Stimulated activated memory B cell treated with anti-CD40 and anti-IgM and Interleukin-4, amounts not matched to agents 10 μg/mL and 1 μg/mL and 100 μg/mL, for 72 hours (primary cell): Measurements from ENCODE around the gene NRDE2.
A peak's percentile ranks its signal among the peaks of the same experiment; 100 is the strongest.

Source experiments
- ATAC-seq: fragments of 150-1000 bp; cut with Tn5 transposase; 2 replicates; pipeline ENCODE4 v1.10.0; 2021
- H3K27ac Mint-ChIP-seq: one replicate; pipeline ENCODE4 v1.8.0; 2022; ENCODE audit warnings: mild to moderate bottlenecking, mixed read lengths
- H3K27me3 Mint-ChIP-seq: one replicate; pipeline ENCODE4 v1.8.0; 2022; ENCODE audit warnings: mixed read lengths
- H3K36me3 Mint-ChIP-seq: one replicate; pipeline ENCODE4 v1.8.0; 2022; ENCODE audit warnings: mixed read lengths
- H3K4me1 Mint-ChIP-seq: one replicate; pipeline ENCODE4 v1.8.0; 2022; ENCODE audit warnings: mixed read lengths
- H3K4me3 Mint-ChIP-seq: one replicate; pipeline ENCODE4 v1.8.0; 2022; ENCODE audit warnings: mild to moderate bottlenecking, moderate library complexity, mixed read lengths
- H3K9me3 Mint-ChIP-seq: one replicate; pipeline ENCODE4 v1.8.0; 2022; ENCODE audit warnings: mixed read lengths

The NRDE2 gene

GRCh38 chr14:90319634-90320541, 11.9 kb downstream of the NRDE2 start:
- H3K27me3 Mint-ChIP-seq: no peaks in the 10 kb centered on the region
- H3K4me1 Mint-ChIP-seq: peaks cover 19% of the 10 kb centered on the region
- H3K9me3 Mint-ChIP-seq: no peaks in the 10 kb centered on the region
- peaks cover 53% of the 10 kb centered on the region for H3K36me3 Mint-ChIP-seq
- H3K27ac Mint-ChIP-seq: no peak overlapping the region
- H3K4me3 Mint-ChIP-seq: no peak overlapping the region
- no peak for ATAC-seq

- Mint-ChIP-seq H3K27ac (no peak overlapping the region), H3K27me3 (no peaks in the 10 kb centered on the region), H3K36me3 (peaks cover 48% of the 10 kb centered on the region), H3K9me3 (no peaks in the 10 kb centered on the region), H3K4me3 (no peak overlapping the region), H3K4me1 (peaks cover 18% of the 10 kb centered on the region)
- no peak for ATAC-seq
These were observed 12.6 kb downstream of the NRDE2 start for GRCh38 chr14:90319173-90319572.

GRCh38 chr14:90318016-90318415, 13.7 kb downstream of the NRDE2 start:
- Mint-ChIP-seq H3K27ac (no peak overlapping the region), H3K27me3 (no peaks in the 10 kb centered on the region), H3K4me3 (no peak overlapping the region), H3K9me3 (no peaks in the 10 kb centered on the region), H3K4me1 (peaks cover 13% of the 10 kb centered on the region), H3K36me3 (peaks cover 54% of the 10 kb centered on the region)
- no peak for ATAC-seq

- H3K27ac Mint-ChIP-seq: no peak overlapping the region
- H3K36me3 Mint-ChIP-seq: peaks cover 57% of the 10 kb centered on the region
- no peaks in the 10 kb centered on the region for H3K9me3 Mint-ChIP-seq
- ATAC-seq: no peak
- H3K4me1 Mint-ChIP-seq: peaks cover 13% of the 10 kb centered on the region
- H3K27me3 Mint-ChIP-seq: no peaks in the 10 kb centered on the region
- H3K4me3 Mint-ChIP-seq: no peak overlapping the region
These were observed 14.5 kb downstream of the NRDE2 start for GRCh38 chr14:90317286-90317685.

- Mint-ChIP-seq H3K9me3 (no peaks in the 10 kb centered on the region), H3K27me3 (no peaks in the 10 kb centered on the region), H3K36me3 (peaks cover 77% of the 10 kb centered on the region), H3K4me1 (no peaks in the 10 kb centered on the region), H3K27ac (no peak overlapping the region), H3K4me3 (no peak overlapping the region)
- ATAC-seq: no peak
These were observed 23.2 kb downstream of the NRDE2 start for GRCh38 chr14:90308561-90308960.

GRCh38 chr14:90305176-90305601, 26.6 kb downstream of the NRDE2 start:
- no peaks in the 10 kb centered on the region for H3K27me3 Mint-ChIP-seq
- no peaks in the 10 kb centered on the region for H3K9me3 Mint-ChIP-seq
- H3K4me1 Mint-ChIP-seq: peaks cover 10% of the 10 kb centered on the region
- no peak for ATAC-seq
- peaks cover 68% of the 10 kb centered on the region for H3K36me3 Mint-ChIP-seq
- H3K4me3 Mint-ChIP-seq: no peak overlapping the region
- no peak overlapping the region for H3K27ac Mint-ChIP-seq

GRCh38 chr14:90304502-90304901, 27.2 kb downstream of the NRDE2 start:
- Mint-ChIP-seq H3K4me1 (peaks cover 10% of the 10 kb centered on the region), H3K27ac (no peak overlapping the region)
- ATAC-seq: no peak

GRCh38 chr14:90303473-90303872, 28.3 kb downstream of the NRDE2 start:
- Mint-ChIP-seq H3K27me3 (no peaks in the 10 kb centered on the region), H3K27ac (no peak overlapping the region), H3K4me3 (no peak overlapping the region), H3K36me3 (peaks cover 57% of the 10 kb centered on the region), H3K4me1 (peaks cover 10% of the 10 kb centered on the region), H3K9me3 (no peaks in the 10 kb centered on the region)
- no peak for ATAC-seq

More at GRCh38 chr14:90304502-90304901, 27.2 kb downstream of the NRDE2 start:
- peaks cover 64% of the 10 kb centered on the region for H3K36me3 Mint-ChIP-seq
- no peaks in the 10 kb centered on the region for H3K27me3 Mint-ChIP-seq
- H3K9me3 Mint-ChIP-seq: no peaks in the 10 kb centered on the region
- no peak overlapping the region for H3K4me3 Mint-ChIP-seq

GRCh38 chr14:90302529-90303303, 29.0 kb downstream of the NRDE2 start:
- Mint-ChIP-seq H3K9me3 (no peaks in the 10 kb centered on the region), H3K4me1 (peaks cover 10% of the 10 kb centered on the region), H3K36me3 (peaks cover 55% of the 10 kb centered on the region), H3K27me3 (no peaks in the 10 kb centered on the region), H3K4me3 (no peak overlapping the region), H3K27ac (no peak overlapping the region)
- ATAC-seq: no peak

GRCh38 chr14:90301668-90302090, 30.1 kb downstream of the NRDE2 start:
- peaks cover 58% of the 10 kb centered on the region for H3K36me3 Mint-ChIP-seq

GRCh38 chr14:90301122-90301521, 30.6 kb downstream of the NRDE2 start:
- no peaks in the 10 kb centered on the region for H3K9me3 Mint-ChIP-seq
- no peak overlapping the region for H3K4me3 Mint-ChIP-seq
- no peak overlapping the region for H3K27ac Mint-ChIP-seq
- no peak for ATAC-seq
- H3K27me3 Mint-ChIP-seq: no peaks in the 10 kb centered on the region
- H3K4me1 Mint-ChIP-seq: peaks cover 10% of the 10 kb centered on the region
- peaks cover 60% of the 10 kb centered on the region for H3K36me3 Mint-ChIP-seq

More at GRCh38 chr14:90301668-90302090, 30.1 kb downstream of the NRDE2 start:
- ATAC-seq: no peak
- H3K4me3 Mint-ChIP-seq: no peak overlapping the region
- H3K9me3 Mint-ChIP-seq: no peaks in the 10 kb centered on the region
- no peak overlapping the region for H3K27ac Mint-ChIP-seq
- no peaks in the 10 kb centered on the region for H3K27me3 Mint-ChIP-seq
- H3K4me1 Mint-ChIP-seq: peaks cover 10% of the 10 kb centered on the region

- H3K9me3 Mint-ChIP-seq: no peaks in the 10 kb centered on the region
- H3K4me1 Mint-ChIP-seq: peaks cover 10% of the 10 kb centered on the region
- no peak for ATAC-seq
- H3K27ac Mint-ChIP-seq: peak overlapping the region; percentile 28
- H3K36me3 Mint-ChIP-seq: peaks cover 57% of the 10 kb centered on the region
- H3K4me3 Mint-ChIP-seq: no peak overlapping the region
- no peaks in the 10 kb centered on the region for H3K27me3 Mint-ChIP-seq
These were observed 31.1 kb downstream of the NRDE2 start for GRCh38 chr14:90300611-90301047.

GRCh38 chr14:90299408-90299807, 32.3 kb downstream of the NRDE2 start:
- H3K4me1 Mint-ChIP-seq: peaks cover 10% of the 10 kb centered on the region
- no peaks in the 10 kb centered on the region for H3K9me3 Mint-ChIP-seq
- no peak for ATAC-seq

GRCh38 chr14:90297876-90298629, 33.7 kb downstream of the NRDE2 start:
- no peak for ATAC-seq
- Mint-ChIP-seq H3K9me3 (no peaks in the 10 kb centered on the region), H3K36me3 (peaks cover 50% of the 10 kb centered on the region), H3K4me3 (no peak overlapping the region), H3K27me3 (no peaks in the 10 kb centered on the region), H3K4me1 (peaks cover 10% of the 10 kb centered on the region), H3K27ac (no peak overlapping the region)

More at GRCh38 chr14:90299408-90299807, 32.3 kb downstream of the NRDE2 start:
- H3K4me3 Mint-ChIP-seq: no peak overlapping the region
- H3K36me3 Mint-ChIP-seq: peaks cover 51% of the 10 kb centered on the region
- no peaks in the 10 kb centered on the region for H3K27me3 Mint-ChIP-seq
- H3K27ac Mint-ChIP-seq: no peak overlapping the region

- Mint-ChIP-seq H3K4me3 (no peak overlapping the region), H3K4me1 (peaks cover 10% of the 10 kb centered on the region), H3K9me3 (no peaks in the 10 kb centered on the region), H3K27me3 (no peaks in the 10 kb centered on the region), H3K36me3 (peaks cover 56% of the 10 kb centered on the region), H3K27ac (no peak overlapping the region)
- no peak for ATAC-seq
These were observed 35.1 kb downstream of the NRDE2 start for GRCh38 chr14:90296641-90297040.
